Activated B cell treated with CpG ODN at 0.5 μM for 24 hours (primary cell): ENCODE results near the gene PAWR. TPM values are rescaled to one million over a fixed set of nuclear protein-coding genes. Genes with fewer than 3 reads are reported as not detected.

Experiments used
- ATAC-seq: fragments of 200-7000 bp; cut with Tn5 transposase; one replicate; pipeline ENCODE4 v1.10.0; 2021; ENCODE audit warnings: low read depth, mild to moderate bottlenecking, moderate library complexity
- CTCF ChIA-PET: fragments of 350-600 bp; sonication (Branson Sonifier 250); formaldehyde crosslinking; loops from one replicate; lab custom pipeline; 2021; ENCODE audit warnings: antibody characterized with exemption; lab: Charles Lee
- POLR2A ChIA-PET: fragments of 350-600 bp; sonication (Branson Sonifier 250); formaldehyde crosslinking; loops from one replicate; lab custom pipeline; 2021; ENCODE audit warnings: antibody characterized with exemption; lab: Charles Lee
- DNase-seq: peaks from one replicate; pipeline ENCODE4 v3.0.0; 2022
- H3K27ac Mint-ChIP-seq: one replicate; pipeline ENCODE4 v1.8.0; 2020; ENCODE audit warnings: mixed read lengths
- H3K27me3 Mint-ChIP-seq: one replicate; pipeline ENCODE4 v1.8.0; 2021; ENCODE audit warnings: mixed read lengths
- H3K36me3 Mint-ChIP-seq: one replicate; pipeline ENCODE4 v1.8.0; 2021; ENCODE audit warnings: low read depth, mixed read lengths
- H3K4me1 Mint-ChIP-seq: one replicate; pipeline ENCODE4 v1.8.0; 2021; ENCODE audit warnings: mixed read lengths
- H3K4me3 Mint-ChIP-seq: one replicate; pipeline ENCODE4 v1.8.0; 2020; ENCODE audit warnings: mild to moderate bottlenecking, mixed read lengths
- H3K9me3 Mint-ChIP-seq: one replicate; pipeline ENCODE4 v1.8.0; 2020; ENCODE audit warnings: mixed read lengths
- CTCF ChIP-seq: fragments of 200-600 bp; IDR thresholded peaks from one replicate; pipeline ENCODE4 v1.8.0; 2022; ENCODE audit warnings: antibody characterized with exemption, mild to moderate bottlenecking
- intact Hi-C: fragments of 100-400 bp; cut with micrococcal nuclease; formaldehyde crosslinking; loops from one replicate; pipeline ENCODE4 v1.15.1; 2024
- total RNA-seq: library from RNA; stranded (reverse); gene quantifications from 2 replicates; pipeline ENCODE4 v1.2.3, GENCODE V29; 2022

PAWR gene
- total RNA-seq, 1 donor from 2014 or later: 53.1 TPM

DNA sequence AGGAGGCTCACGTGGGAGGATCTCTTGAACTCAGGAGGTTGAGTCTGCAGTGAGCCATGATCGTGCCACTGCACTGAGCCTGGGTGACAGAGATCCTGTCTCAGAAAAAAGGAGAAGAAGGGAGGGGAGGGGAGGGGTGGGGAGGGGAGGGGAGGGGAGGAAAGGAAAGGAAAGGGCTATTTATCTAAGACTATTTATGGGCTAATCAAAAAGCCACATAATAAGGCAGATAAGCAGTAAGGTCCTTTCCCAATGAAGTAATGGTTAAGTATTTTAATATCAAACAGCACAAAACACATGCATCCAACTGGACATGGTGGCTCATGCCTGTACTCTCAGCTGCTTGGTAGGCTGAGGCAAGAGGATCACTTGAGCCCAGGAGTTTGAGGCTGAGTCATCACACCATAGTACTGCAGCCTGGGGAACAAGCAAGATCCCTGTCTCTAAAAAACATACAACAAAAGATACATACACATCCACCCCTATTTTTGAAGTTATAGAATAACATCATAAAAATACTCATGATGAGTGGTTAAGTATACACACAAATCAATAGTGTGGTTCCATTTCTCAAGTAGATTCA is 9.7 kb downstream of the PAWR start:
- ChIA-PET POLR2A (no interaction called here), CTCF (no interaction called here)
- DNase-seq (no peak), ATAC-seq (no peak)
- H3K36me3 Mint-ChIP-seq: no peaks in the 10 kb centered on the region
- H3K9me3 Mint-ChIP-seq: no peaks in the 10 kb centered on the region
- intact Hi-C loops: no loop called here
- peaks cover 50% of the 10 kb centered on the region for H3K4me1 Mint-ChIP-seq
- no peak overlapping the region for H3K4me3 Mint-ChIP-seq
- no peaks in the 10 kb centered on the region for H3K27me3 Mint-ChIP-seq
- no peak for TF ChIP-seq CTCF
- H3K27ac Mint-ChIP-seq: no peak overlapping the region

DNA sequence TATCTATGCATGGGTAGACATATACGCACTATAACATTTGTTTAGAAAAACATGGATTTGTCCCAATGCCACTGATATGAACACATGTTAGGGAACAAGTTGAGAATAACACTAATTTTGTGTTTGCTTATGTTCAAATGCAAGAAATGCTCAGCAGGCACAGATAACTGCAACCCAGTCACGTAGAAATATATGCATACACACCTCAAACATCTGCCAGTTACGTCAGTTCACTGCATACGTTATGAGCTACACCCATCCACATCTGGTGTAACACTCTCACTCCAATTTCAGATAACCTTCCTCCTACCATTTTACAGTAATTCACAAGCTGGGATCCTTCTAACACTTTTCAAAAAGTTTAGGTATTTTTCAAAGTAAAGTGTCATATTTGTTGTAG is 10.7 kb downstream of the PAWR start:
- Mint-ChIP-seq H3K9me3 (no peaks in the 10 kb centered on the region), H3K4me1 (peaks cover 48% of the 10 kb centered on the region), H3K36me3 (no peaks in the 10 kb centered on the region), H3K27me3 (no peaks in the 10 kb centered on the region), H3K4me3 (no peak overlapping the region), H3K27ac (no peak overlapping the region)
- DNase-seq: no peak
- no peak for ATAC-seq
- TF ChIP-seq CTCF: no peak
- POLR2A ChIA-PET: no interaction called here
- intact Hi-C loops: no loop called here
- CTCF ChIA-PET: no interaction called here

GRCh38 chr12:79678306-79678705 is 12.5 kb downstream of the PAWR start:
- H3K27ac Mint-ChIP-seq: no peak overlapping the region
- POLR2A ChIA-PET: no interaction called here
- H3K4me3 Mint-ChIP-seq: no peak overlapping the region
- TF ChIP-seq CTCF: no peak
- ATAC-seq (no peak), DNase-seq (no peak)
- intact Hi-C loops: no loop called here
- H3K36me3 Mint-ChIP-seq: peaks cover 2% of the 10 kb centered on the region
- H3K4me1 Mint-ChIP-seq: peaks cover 65% of the 10 kb centered on the region
- CTCF ChIA-PET: no interaction called here
- H3K9me3 Mint-ChIP-seq: peaks cover 3% of the 10 kb centered on the region
- no peaks in the 10 kb centered on the region for H3K27me3 Mint-ChIP-seq

- Mint-ChIP-seq H3K36me3 (peaks cover 2% of the 10 kb centered on the region), H3K27me3 (no peaks in the 10 kb centered on the region), H3K9me3 (peaks cover 3% of the 10 kb centered on the region), H3K27ac (no peak overlapping the region), H3K4me1 (peaks cover 68% of the 10 kb centered on the region), H3K4me3 (no peak overlapping the region)
- ATAC-seq (no peak), DNase-seq (no peak)
- POLR2A ChIA-PET: no interaction called here
- CTCF ChIA-PET: no interaction called here
- no peak for TF ChIP-seq CTCF
- intact Hi-C loops: no loop called here
These were observed 13.1 kb downstream of the PAWR start for GRCh38 chr12:79677672-79678071.

DNA sequence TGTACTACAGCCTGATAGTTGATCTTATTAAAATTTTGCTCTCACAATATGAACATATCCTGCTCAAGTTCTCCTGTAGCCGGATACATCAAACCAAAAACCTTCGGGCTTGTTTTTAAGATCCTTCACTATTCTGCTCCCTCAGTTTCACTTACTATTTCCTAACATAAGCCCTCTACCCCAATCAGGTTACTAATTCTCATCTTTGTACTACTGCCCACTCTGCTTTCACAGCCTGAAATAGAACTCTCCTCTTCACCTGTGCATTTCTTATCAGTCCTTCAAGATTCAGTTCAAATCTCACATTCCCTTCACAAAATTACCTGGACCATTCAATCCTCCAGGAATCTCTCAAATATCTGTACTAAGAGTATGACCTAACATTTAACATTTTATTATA is 14.2 kb downstream of the PAWR start:
- H3K27ac Mint-ChIP-seq: no peak overlapping the region
- H3K9me3 Mint-ChIP-seq: peaks cover 3% of the 10 kb centered on the region
- no peaks in the 10 kb centered on the region for H3K27me3 Mint-ChIP-seq
- no peak overlapping the region for H3K4me3 Mint-ChIP-seq
- intact Hi-C loops: no loop called here
- DNase-seq (no peak), ATAC-seq (no peak)
- peaks cover 5% of the 10 kb centered on the region for H3K36me3 Mint-ChIP-seq
- TF ChIP-seq CTCF: no peak
- CTCF ChIA-PET: no interaction called here
- POLR2A ChIA-PET: no interaction called here
- peaks cover 67% of the 10 kb centered on the region for H3K4me1 Mint-ChIP-seq
